ENCODE results near the gene MCOLN3.
"Not testable (repeated sequence)": the region's sequence is repeated elsewhere in the genome, so short reads cannot be mapped to it uniquely, and the experiment has no call there.

The MCOLN3 gene

DNA sequence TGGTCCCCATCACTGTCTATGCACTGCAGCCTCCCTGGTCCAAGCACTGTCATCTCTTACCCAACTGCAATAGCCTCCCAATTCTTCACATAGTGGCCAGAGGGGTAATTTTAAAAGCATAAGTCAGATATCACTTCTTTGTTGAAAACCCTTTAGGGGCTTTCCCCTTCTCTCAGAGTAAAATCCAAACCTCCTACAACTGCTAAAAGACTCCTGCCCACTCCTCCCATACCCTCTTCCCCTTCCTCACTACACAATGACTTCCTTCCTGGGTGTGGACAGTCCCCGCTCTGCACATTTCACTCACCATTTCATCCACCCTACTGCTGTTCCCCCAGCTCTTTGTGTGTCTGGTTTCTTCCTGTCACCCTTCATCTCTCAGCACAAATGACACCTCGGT is 59.7 kb downstream of the MCOLN3 start:
- DNase-seq: no peak

DNA sequence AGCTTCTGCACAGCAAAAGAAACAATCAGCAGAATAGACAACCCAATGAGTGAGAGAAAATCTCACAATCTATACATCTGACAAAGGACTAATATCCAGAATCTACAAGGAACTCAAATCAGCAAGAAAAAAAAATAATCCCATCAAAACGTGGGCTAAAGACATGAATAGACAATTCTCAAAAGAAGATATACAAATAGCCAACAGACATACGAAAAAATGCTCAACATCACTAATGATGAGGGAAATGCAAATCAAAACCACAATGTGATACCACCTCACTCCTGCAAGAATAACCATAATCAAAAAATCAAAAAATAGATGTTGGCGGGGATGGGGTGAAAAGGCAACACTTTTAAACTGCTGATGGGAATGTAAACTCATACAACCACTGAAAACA is 61.7 kb downstream of the MCOLN3 start:
- DNase-seq: not testable (repeated sequence)

DNA sequence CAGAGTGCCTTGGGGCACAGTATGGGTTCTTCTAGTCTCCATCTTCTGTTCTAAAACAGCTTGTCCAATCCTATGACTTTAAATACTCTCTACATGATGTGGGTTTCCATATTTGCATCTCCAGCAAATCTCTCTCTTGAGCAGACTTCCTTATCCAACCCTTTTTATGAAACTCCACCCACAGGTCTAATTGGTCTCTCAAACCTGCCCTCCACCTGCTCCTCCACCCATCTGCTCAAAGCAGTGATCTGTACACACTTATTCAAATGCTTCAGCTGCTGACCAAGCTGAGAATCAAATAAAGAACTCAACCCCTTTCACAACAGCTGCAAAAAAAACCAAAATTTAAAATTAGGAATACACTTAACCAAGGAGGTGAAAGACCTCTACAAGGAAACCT is 62.9 kb downstream of the MCOLN3 start:
- no peak for DNase-seq

DNA sequence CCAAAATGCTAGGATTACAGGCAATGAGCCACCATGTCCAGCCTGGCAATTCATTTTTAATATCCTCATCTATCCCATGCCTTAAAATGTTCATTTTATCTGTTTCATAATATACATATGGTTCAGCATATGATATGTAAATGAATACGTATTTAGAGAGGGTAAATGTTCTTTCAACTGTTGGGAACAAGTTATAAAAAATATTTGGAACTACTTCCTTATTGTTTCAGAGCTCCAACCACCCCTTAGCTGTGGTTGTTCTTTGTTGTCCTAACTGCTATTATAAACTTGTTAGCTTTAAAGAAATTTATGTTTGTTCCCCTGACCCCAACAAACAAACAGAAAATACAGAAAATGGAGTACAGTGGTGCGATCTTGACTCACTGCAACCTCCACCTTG is 65.9 kb downstream of the MCOLN3 start:
- DNase-seq: no peak

DNA sequence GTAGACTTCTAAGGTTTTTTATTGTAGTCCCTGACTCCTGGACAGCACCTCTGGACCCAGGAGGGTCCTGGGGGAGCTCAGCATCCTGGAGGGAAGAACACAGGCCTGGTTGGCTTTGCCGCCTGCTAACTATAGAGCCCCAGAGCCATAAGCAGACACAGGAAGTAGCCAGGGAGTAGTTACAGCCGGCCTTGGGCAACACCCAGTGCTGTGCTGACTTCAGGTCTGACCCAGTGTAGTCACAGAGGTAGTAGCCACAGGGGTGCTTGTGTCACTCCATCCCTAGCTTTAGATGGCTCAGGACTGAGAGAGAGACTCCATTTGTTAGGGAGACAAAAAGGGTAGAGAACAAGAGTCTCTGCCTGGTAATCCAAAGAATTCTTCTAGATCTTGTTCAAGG is 73.3 kb downstream of the MCOLN3 start:
- DNase-seq: no peak

DNA sequence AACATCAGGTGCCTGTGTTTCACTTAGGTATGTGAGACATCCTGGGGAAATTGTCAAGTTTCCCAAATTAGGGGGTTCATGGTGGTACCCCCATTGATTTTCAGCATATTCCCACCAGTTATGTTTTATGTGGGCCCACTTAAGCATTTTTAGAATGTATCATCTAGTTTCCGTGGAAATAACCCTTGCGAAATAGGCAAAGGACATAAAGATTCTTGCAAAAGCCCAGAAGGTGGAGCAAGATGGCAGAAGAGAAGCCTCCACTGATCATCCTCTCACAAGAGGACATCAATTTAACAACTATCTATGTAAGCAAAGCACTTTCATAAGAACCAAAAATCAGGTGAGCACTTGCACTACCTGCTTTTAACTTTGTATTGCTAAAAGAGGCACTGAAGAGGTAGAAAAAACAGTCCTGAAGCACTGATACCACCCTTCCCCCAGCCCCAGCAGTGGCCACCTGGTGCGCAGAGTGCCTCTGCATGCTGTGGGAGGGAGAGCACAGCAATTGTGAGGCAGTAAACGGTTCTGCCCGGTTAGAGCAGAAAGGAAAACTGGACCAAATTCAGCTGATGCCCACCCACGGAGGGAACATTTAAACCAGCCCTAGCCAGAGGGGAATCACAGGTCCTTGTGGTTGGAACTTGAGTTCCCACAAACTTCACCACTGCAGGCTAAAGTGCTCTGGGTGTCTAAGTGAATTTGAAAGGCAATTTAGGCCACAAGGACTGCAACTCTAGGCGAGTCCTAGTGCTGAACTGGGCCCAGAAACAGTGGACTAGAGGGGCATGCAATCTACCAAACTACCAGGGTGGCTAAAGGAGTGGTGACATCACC is 74.6 kb downstream of the MCOLN3 start:
- no peak for DNase-seq

DNA sequence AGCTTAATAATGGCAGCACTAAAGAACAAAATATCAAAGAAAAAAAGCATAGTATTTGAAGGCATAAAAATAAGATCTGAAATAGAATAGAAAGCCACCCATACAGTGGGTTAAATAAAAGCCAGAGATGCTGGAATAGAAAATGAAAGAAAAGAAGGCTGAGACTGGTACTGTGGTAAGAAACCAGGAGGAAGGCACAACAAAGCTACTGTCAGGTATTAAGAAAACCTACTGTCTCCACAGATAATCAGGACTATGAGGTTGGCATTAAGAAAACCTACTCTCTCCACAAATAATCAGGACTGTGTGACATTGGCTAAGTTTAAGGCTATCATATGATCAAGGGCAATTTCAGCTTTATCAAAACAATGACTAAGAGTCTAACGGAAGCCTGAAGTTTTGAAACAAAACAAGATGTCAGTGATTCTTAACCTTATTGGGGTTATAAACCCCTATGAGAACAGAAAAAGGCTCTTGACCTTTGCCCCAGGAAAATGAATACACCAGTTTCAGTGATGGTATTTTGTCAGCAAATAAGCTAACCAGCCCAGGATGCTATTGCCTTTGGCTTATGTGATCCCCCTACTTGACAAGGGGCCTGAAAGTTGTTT is 75.8 kb downstream of the MCOLN3 start:
- no peak for DNase-seq

DNA sequence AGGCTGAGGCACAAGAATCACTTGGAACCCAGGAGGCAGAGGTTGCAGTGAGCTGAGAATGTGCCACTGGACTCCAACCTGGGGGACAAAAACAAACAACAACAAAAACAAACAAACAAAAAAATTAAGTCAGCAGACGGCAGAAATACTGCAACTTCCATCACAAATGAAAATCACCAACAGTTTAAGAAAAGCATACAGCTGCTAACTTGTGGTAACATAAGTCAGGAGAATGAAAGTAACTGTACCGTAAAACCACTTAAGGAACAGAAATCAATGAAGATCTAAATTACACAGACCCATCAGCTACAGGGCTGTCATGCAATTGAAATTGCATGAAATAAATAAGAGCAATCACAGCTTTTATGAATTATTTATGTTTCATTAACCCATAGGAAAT is 76.3 kb downstream of the MCOLN3 start:
- DNase-seq: no peak

DNA sequence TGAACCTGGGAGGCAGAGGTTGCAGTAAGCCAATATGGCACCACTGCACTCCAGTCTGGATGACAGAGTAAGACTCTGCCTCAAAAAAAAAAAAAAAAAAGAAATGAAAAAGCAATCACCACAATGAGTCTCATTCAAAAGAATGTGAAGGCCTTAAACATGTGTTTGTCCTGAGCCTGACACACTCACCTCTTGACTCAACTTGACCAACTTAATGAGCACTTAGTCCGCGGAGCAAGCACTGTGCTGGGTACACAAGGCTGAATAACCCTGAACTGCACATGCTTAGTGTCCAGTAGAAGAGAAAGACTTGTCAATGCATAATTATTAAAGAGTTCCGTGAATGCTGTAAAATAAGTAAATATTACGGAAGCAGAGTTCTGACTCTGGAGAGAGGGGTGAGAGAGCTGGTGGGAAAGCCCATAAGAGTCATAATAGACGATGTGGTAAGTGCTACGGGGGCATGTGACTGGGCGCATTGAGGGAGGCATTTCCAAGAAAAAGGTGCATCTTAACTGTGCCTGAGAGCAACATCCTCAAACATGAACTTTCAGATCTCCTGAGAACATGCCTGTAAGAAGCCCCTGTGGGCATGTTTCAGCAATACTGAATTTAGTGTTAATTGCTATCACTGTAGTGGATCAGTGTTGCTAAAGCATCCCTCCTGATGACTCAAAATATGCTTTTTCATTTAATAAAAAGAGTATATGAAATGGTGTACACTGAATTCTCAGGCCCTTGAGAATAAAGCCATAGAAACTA is 78.6 kb downstream of the MCOLN3 start:
- no peak for DNase-seq

DNA sequence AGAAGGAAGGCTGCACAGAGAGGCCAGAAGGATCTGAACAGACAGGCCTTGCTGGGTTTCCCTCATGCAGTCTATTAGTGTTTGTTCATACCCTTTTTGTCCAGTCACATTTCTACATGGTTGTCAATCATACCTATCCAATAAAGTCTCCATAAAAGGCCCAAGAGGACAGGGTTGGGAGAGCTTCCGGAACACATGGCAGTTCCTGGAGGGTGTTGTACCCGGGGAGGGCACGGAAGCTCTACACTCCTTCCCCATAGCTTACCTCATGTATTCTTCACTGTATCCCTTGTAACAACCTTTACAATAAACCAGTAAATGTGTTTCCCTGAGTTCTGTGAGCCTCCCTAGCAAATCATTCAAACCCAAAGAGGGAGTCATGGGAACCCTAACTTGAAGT is 79.4 kb downstream of the MCOLN3 start:
- DNase-seq: no peak

DNA sequence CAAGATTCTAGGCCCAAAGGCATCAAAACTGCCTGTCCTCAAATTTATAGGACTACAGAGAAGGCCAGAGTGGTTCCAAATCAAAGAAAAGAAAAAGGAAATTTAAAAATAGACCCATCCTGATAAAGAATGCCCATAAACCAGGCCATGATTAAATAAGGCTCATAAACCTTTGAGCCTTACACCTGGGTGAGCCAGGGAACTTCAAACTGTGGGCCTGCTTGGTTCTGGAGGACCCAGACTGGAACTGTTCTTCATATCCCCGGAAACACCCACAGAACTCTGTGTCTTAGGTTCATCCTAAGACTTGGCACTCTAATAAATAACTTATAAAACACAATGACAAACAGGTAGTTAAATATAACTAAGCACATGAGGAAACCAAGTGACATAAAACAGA is 80.2 kb downstream of the MCOLN3 start:
- DNase-seq: no peak

All from T1000 (cell line).